Naive thymus-derived CD8-positive, alpha-beta T cell (primary cell): Measurements from ENCODE around the gene TSC22D3. TPM values are rescaled to one million over a fixed set of nuclear protein-coding genes. Genes with fewer than 3 reads are reported as not detected.

ENCODE experiments used
- ATAC-seq, 2 donors: fragments of 150-1000 bp; cut with Tn5 transposase in 1 of 2; sonication (Bioruptor Pico), chemical (Tn5 transposase) in 1 of 2; 1 replicate in 1 of 2; 2 replicates in 1 of 2; pipeline ENCODE4 v1.10.0; 2021; ENCODE audit warnings: mild to moderate bottlenecking in 2 of 2, moderate library complexity in 2 of 2
- POLR2A ChIA-PET: fragments of 350-600 bp; sonication (Branson Sonifier 250); formaldehyde crosslinking; loops from one replicate; lab custom pipeline; 2021; ENCODE audit warnings: antibody characterized with exemption; lab: Charles Lee
- DNase-seq, 10 donors: peaks; one replicate each; pipeline versions ENCODE4 v3.0.0 to v3.0.0-alpha.2; 2020 to 2022
- H3K27ac Mint-ChIP-seq, 10 donors: one replicate each; pipeline ENCODE4 v1.8.0; 2020 to 2022; ENCODE audit warnings: mild to moderate bottlenecking in 10 of 10, mixed read lengths in 10 of 10, moderate library complexity in 4 of 10, inconsistent platforms in 1 of 10
- H3K27me3 Mint-ChIP-seq, 5 donors: one replicate each; pipeline ENCODE4 v1.8.0; 2021 to 2022; ENCODE audit warnings: mixed read lengths in 5 of 5
- H3K36me3 Mint-ChIP-seq, 3 donors: one replicate each; pipeline ENCODE4 v1.8.0; 2020 to 2022; ENCODE audit warnings: mixed read lengths in 3 of 3, mild to moderate bottlenecking in 2 of 3, inconsistent platforms in 1 of 3
- H3K4me1 Mint-ChIP-seq, 4 donors: one replicate each; pipeline ENCODE4 v1.8.0; 2021 to 2022; ENCODE audit warnings: mixed read lengths in 4 of 4
- H3K4me3 Mint-ChIP-seq, 10 donors: one replicate each; pipeline ENCODE4 v1.8.0; 2020 to 2022; ENCODE audit warnings: mild to moderate bottlenecking in 10 of 10, mixed read lengths in 10 of 10, moderate library complexity in 6 of 10, inconsistent platforms in 1 of 10
- H3K9me3 Mint-ChIP-seq, 9 donors: one replicate each; pipeline ENCODE4 v1.8.0; 2020 to 2022; ENCODE audit warnings: mixed read lengths in 9 of 9, mild to moderate bottlenecking in 3 of 9, inconsistent platforms in 1 of 9, moderate library complexity in 1 of 9
- polyA plus RNA-seq, 3 donors: library from polyadenylated mRNA; unstranded; fragments of 300-500 nt; fragmentation: Illumina TruSeq; gene quantifications; one replicate each; pipeline ENCODE4 v1.2.3, GENCODE V29; 2021
- total RNA-seq, 8 experiments: library from RNA in 2 of 8; stranded (reverse) in 2 of 8; gene quantifications; one replicate each; pipeline ENCODE4 v1.2.3 and lab custom pipeline; 2021 to 2026

Gene TSC22D3
- total and polyA plus RNA-seq, 5 experiments from 2014 or later, result 196 to 997 (median 437) TPM

- Mint-ChIP-seq H3K4me1 (peaks cover 15 to 37% (median 25%) of the 10 kb centered on the region in 4 donors), H3K4me3 (peak overlapping the region; percentile 70 to 96 (median 89)), H3K36me3 (peaks cover 0 to 15% (median 0%) of the 10 kb centered on the region in 3 donors), H3K27ac (peak overlapping the region in 9 of 10 donors; percentile 23 to 98 (median 84)), H3K9me3 (no peaks in the 10 kb centered on the region), H3K27me3 (no peaks in the 10 kb centered on the region)
- DNase-seq (peak in 2 of 10 donors; percentile 4 to 17), ATAC-seq (peak in 1 of 2 donors; percentile 12)
- POLR2A ChIA-PET, result interaction anchor here (0.6 to 4.6 kb wide), 15 partner anchors 8 to 657 kb away, joined by 3 to 90 read pairs (median 8); partner anchors contain the start of genes MID2, PRPS1 and RBM41
These were observed 420 bp downstream of the TSC22D3 start for GRCh38 chrX:107775000-107775733.

- Mint-ChIP-seq H3K4me1 (peaks cover 15 to 43% (median 26%) of the 10 kb centered on the region in 4 donors), H3K9me3 (no peaks in the 10 kb centered on the region), H3K36me3 (peaks cover 0 to 15% (median 0%) of the 10 kb centered on the region in 3 donors), H3K4me3 (peak overlapping the region in 9 of 10 donors; percentile 52 to 96 (median 88)), H3K27me3 (no peaks in the 10 kb centered on the region), H3K27ac (peak overlapping the region in 9 of 10 donors; percentile 23 to 96 (median 69))
- POLR2A ChIA-PET, result interaction anchor here (1.7 to 4.6 kb wide), 6 partner anchors 33 to 145 kb away, joined by 7 to 90 read pairs (median 38); partner anchors contain the start of gene PRPS1
- DNase-seq (no peak), ATAC-seq (no peak)
These were observed 1.6 kb downstream of the TSC22D3 start for GRCh38 chrX:107773906-107774435.

- H3K4me3 Mint-ChIP-seq, result peak overlapping the region in 2 of 10 donors; percentile 16 to 71
- H3K4me1 Mint-ChIP-seq, result peaks cover 15 to 43% (median 26%) of the 10 kb centered on the region in 4 donors
These were observed 2.4 kb downstream of the TSC22D3 start for GRCh38 chrX:107773206-107773605.

GRCh38 chrX:107769581-107770317, 5.8 kb downstream of the TSC22D3 start:
- POLR2A ChIA-PET, result interaction anchor here (1.5 kb wide), 1 partner anchor 27 kb away, joined by 6 read pairs; no protein-coding TSS in a partner anchor
- peaks cover 0 to 20% (median 0%) of the 10 kb centered on the region in 3 donors for H3K36me3 Mint-ChIP-seq
- no peaks in the 10 kb centered on the region for H3K27me3 Mint-ChIP-seq
- ATAC-seq (no peak), DNase-seq (no peak)
- no peaks in the 10 kb centered on the region for H3K9me3 Mint-ChIP-seq
- peaks cover 9 to 41% (median 15%) of the 10 kb centered on the region in 4 donors for H3K4me1 Mint-ChIP-seq
- peak overlapping the region in 2 of 10 donors; percentile 5 to 14 for H3K27ac Mint-ChIP-seq
- no peak overlapping the region for H3K4me3 Mint-ChIP-seq

More at GRCh38 chrX:107773206-107773605, 2.4 kb downstream of the TSC22D3 start:
- H3K36me3 Mint-ChIP-seq, result peaks cover 0 to 18% (median 0%) of the 10 kb centered on the region in 3 donors
- ATAC-seq (no peak), DNase-seq (no peak)
- H3K27ac Mint-ChIP-seq, result peak overlapping the region in 1 of 10 donors; percentile 66
- POLR2A ChIA-PET, result interaction anchor here (0.6 to 4.6 kb wide), 4 partner anchors 32 to 100 kb away, joined by 4 to 90 read pairs (median 66); no protein-coding TSS in a partner anchor
- no peaks in the 10 kb centered on the region for H3K27me3 Mint-ChIP-seq
- H3K9me3 Mint-ChIP-seq, result no peaks in the 10 kb centered on the region

GRCh38 chrX:107768051-107768450, 7.5 kb downstream of the TSC22D3 start:
- DNase-seq (no peak), ATAC-seq (no peak)
- POLR2A ChIA-PET, result no interaction called here
- H3K4me1 Mint-ChIP-seq, result peaks cover 5 to 33% (median 15%) of the 10 kb centered on the region in 4 donors
- H3K27me3 Mint-ChIP-seq, result no peaks in the 10 kb centered on the region
- peaks cover 0 to 26% (median 0%) of the 10 kb centered on the region in 3 donors for H3K36me3 Mint-ChIP-seq
- no peak overlapping the region for H3K27ac Mint-ChIP-seq
- H3K9me3 Mint-ChIP-seq, result no peaks in the 10 kb centered on the region
- no peak overlapping the region for H3K4me3 Mint-ChIP-seq

DNA sequence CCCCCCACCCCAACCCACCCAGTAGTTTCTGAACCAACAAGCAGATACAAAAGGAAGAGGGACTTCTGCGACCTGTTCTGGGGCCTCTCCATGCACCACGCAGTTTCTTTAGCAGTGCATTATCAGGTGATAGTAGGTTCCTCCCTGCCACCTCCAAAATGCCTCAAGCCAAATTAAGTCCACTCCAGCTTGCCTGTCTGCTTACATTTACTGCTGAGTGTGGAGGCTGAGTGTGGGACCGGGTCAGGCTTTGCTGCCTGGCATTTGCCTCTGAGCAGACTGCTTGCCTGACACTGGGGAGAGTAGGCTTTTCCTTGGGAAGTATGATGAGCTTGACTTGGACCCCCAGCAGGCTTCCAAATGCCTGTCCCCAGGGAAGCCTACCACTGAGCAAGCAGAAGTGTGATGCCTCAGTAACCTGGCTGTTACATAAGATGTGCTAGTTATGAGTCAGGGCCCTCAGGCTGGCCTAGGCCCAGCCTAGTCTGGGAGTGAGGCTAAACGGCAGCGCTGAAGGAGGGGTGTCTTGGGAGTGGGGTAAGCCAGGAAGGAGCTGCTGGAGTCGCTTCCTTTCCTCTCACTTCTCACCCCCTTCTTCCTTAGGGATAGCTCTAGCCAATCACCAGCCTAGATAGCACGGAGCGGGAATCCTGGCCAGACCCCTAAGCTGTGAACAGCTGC, 9.0 kb downstream of the TSC22D3 start:
- no peak overlapping the region for H3K4me3 Mint-ChIP-seq
- no peaks in the 10 kb centered on the region for H3K27me3 Mint-ChIP-seq
- DNase-seq (no peak), ATAC-seq (no peak)
- POLR2A ChIA-PET, result interaction anchor here (0.6 to 1.6 kb wide), 2 partner anchors 9 to 15 kb away, joined by 7 to 8 read pairs; partner anchors contain the start of gene TSC22D3
- no peaks in the 10 kb centered on the region for H3K9me3 Mint-ChIP-seq
- peaks cover 0 to 21% (median 0%) of the 10 kb centered on the region in 3 donors for H3K36me3 Mint-ChIP-seq
- H3K27ac Mint-ChIP-seq, result no peak overlapping the region
- peaks cover 5 to 24% (median 16%) of the 10 kb centered on the region in 4 donors for H3K4me1 Mint-ChIP-seq

GRCh38 chrX:107764845-107765608, 10.6 kb downstream of the TSC22D3 start:
- POLR2A ChIA-PET, result interaction anchor here (0.5 kb wide), 1 partner anchor 58 kb away, joined by 3 read pairs; no protein-coding TSS in a partner anchor
- ATAC-seq, result no peak
- Mint-ChIP-seq H3K4me3 (no peak overlapping the region), H3K27me3 (no peaks in the 10 kb centered on the region), H3K27ac (peak overlapping the region in 1 of 10 donors; percentile 43), H3K9me3 (no peaks in the 10 kb centered on the region), H3K36me3 (peaks cover 0 to 22% (median 0%) of the 10 kb centered on the region in 3 donors), H3K4me1 (peaks cover 1 to 20% (median 10%) of the 10 kb centered on the region in 4 donors)
- DNase-seq, result no peak

DNA sequence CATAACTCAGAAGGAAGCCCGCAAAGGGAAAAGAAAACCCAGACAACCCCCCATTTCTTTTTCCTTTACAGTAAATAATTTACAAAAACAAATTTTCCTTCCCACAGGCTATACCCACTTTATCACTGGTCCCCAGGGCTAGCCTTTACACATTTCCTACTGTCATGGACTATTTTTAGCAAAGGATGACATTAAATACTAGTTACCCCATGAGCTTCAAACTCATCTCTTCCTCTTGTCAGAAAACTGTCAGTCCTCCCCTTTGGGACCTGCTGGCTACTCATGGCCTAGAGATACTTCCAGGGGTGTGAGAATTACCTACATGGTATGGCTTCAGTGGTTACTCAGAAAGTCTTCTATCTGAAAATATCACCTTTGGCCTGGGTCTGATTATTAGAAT, 11.9 kb downstream of the TSC22D3 start:
- DNase-seq (no peak), ATAC-seq (no peak)
- H3K27ac Mint-ChIP-seq, result peak overlapping the region in 5 of 10 donors; percentile 0 to 38 (median 25)
- peaks cover 0 to 26% (median 10%) of the 10 kb centered on the region in 4 donors for H3K4me1 Mint-ChIP-seq
- H3K36me3 Mint-ChIP-seq, result peaks cover 0 to 29% (median 0%) of the 10 kb centered on the region in 3 donors
- H3K9me3 Mint-ChIP-seq, result no peaks in the 10 kb centered on the region
- no peak overlapping the region for H3K4me3 Mint-ChIP-seq
- H3K27me3 Mint-ChIP-seq, result no peaks in the 10 kb centered on the region
- POLR2A ChIA-PET, result interaction anchor here (0.6 kb wide), 1 partner anchor 32 kb away, joined by 3 read pairs; no protein-coding TSS in a partner anchor

GRCh38 chrX:107760304-107761077, 15.1 kb downstream of the TSC22D3 start:
- DNase-seq (no peak), ATAC-seq (no peak)
- Mint-ChIP-seq H3K4me1 (peaks cover 3 to 42% (median 20%) of the 10 kb centered on the region in 4 donors), H3K9me3 (no peaks in the 10 kb centered on the region), H3K27ac (peak overlapping the region in 2 of 10 donors; percentile 72 to 74), H3K27me3 (no peaks in the 10 kb centered on the region), H3K4me3 (no peak overlapping the region), H3K36me3 (peaks cover 0 to 28% (median 0%) of the 10 kb centered on the region in 3 donors)
- POLR2A ChIA-PET, result interaction anchor here (1.2 kb wide), 1 partner anchor 87 kb away, joined by 4 read pairs; no protein-coding TSS in a partner anchor

- Mint-ChIP-seq H3K27ac (peak overlapping the region in 4 of 10 donors; percentile 21 to 73 (median 57)), H3K9me3 (no peaks in the 10 kb centered on the region), H3K36me3 (peaks cover 0 to 24% (median 0%) of the 10 kb centered on the region in 3 donors), H3K27me3 (no peaks in the 10 kb centered on the region), H3K4me3 (no peak overlapping the region), H3K4me1 (peaks cover 5 to 35% (median 21%) of the 10 kb centered on the region in 4 donors)
- no peak for ATAC-seq
- POLR2A ChIA-PET, result no interaction called here
- DNase-seq, result no peak
These were observed 17.3 kb downstream of the TSC22D3 start for GRCh38 chrX:107758231-107758766.
